OCI-LY1 (cell line): Measurements from ENCODE around the gene BCL2A1.

ENCODE experiments used
- H2AFZ ChIP-seq: fragments of 200-600 bp; sonication (generic), shearing (Covaris generic); 2 replicates; pipeline ENCODE4 v1.6.0; 2014; ENCODE audit warnings: antibody characterized with exemption, mild to moderate bottlenecking, low read length
- H3F3A ChIP-seq: fragments of 200-600 bp; sonication (generic), shearing (Covaris generic); 2 replicates; pipeline ENCODE4 v1.6.0; 2014; ENCODE audit warnings: mild to moderate bottlenecking, antibody characterized with exemption, low read length, moderate library complexity; ENCODE audit not compliant: insufficient read depth
- H3K27ac ChIP-seq: fragments of 200-600 bp; sonication (generic); 2 replicates; pipeline ENCODE4 v1.5.1; 2014; ENCODE audit warnings: low read length, mixed run types, mild to moderate bottlenecking, low read depth; ENCODE audit not compliant: poor library complexity, severe bottlenecking
- H3K27me3 ChIP-seq: fragments of 200-600 bp; sonication (generic); 2 replicates; pipeline ENCODE4 v1.6.0; 2014; ENCODE audit warnings: antibody characterized with exemption, mild to moderate bottlenecking, low read length, moderate library complexity; ENCODE audit not compliant: insufficient read depth
- H3K36me3 ChIP-seq: fragments of 200-600 bp; sonication (generic); 2 replicates; pipeline ENCODE4 v1.6.1; 2014; ENCODE audit warnings: mild to moderate bottlenecking, antibody characterized with exemption, low read length, moderate library complexity, mixed read lengths; ENCODE audit not compliant: insufficient read depth
- H3K4me1 ChIP-seq: fragments of 200-600 bp; sonication (generic); 2 replicates; pipeline ENCODE4 v1.5.1; 2014; ENCODE audit warnings: mild to moderate bottlenecking, low read length, moderate library complexity; ENCODE audit not compliant: insufficient read depth, severe bottlenecking
- H3K4me2 ChIP-seq: fragments of 200-600 bp; sonication (generic), shearing (Covaris generic); 2 replicates; pipeline ENCODE4 v1.6.1; 2014; ENCODE audit warnings: low read length
- H3K4me3 ChIP-seq: fragments of 200-600 bp; sonication (generic); 2 replicates; pipeline ENCODE4 v1.5.1; 2014; ENCODE audit warnings: low read length, low read depth, mild to moderate bottlenecking, mixed read lengths; ENCODE audit not compliant: poor library complexity, severe bottlenecking
- H3K79me2 ChIP-seq: fragments of 200-600 bp; shearing (Covaris generic); 2 replicates; pipeline ENCODE4 v1.6.1; 2016; ENCODE audit warnings: mixed run types, low read length, mixed read lengths; ENCODE audit not compliant: insufficient read depth
- H3K9ac ChIP-seq: fragments of 200-600 bp; sonication (generic), shearing (Covaris generic); 2 replicates; pipeline ENCODE4 v1.6.1; 2014; ENCODE audit warnings: mild to moderate bottlenecking, low read length, mixed read lengths
- H3K9me2 ChIP-seq: fragments of 200-600 bp; sonication (generic), shearing (Covaris generic); 2 replicates; pipeline ENCODE4 v1.6.1; 2014; ENCODE audit warnings: low read depth, mild to moderate bottlenecking, low read length, mixed read lengths
- H3K9me3 ChIP-seq: fragments of 200-600 bp; shearing (Covaris generic); 2 replicates; pipeline ENCODE4 v1.6.1; 2014; ENCODE audit warnings: low read length, mixed read lengths
- H4K20me1 ChIP-seq: fragments of 200-600 bp; sonication (generic), shearing (Covaris generic); 2 replicates; pipeline ENCODE4 v1.6.0; 2016; ENCODE audit warnings: mild to moderate bottlenecking, low read length; ENCODE audit not compliant: insufficient read depth
- EZH2 ChIP-seq: fragments of 200-600 bp; sonication (generic), shearing (Covaris generic); IDR thresholded peaks from 2 replicates; pipeline ENCODE4 v1.8.0; 2017; ENCODE audit warnings: borderline replicate concordance, mixed run types, mild to moderate bottlenecking, antibody characterized with exemption, low read length, moderate library complexity, mixed read lengths
- TF ChIP-seq, protein P1 (sequence below): fragments of 200-600 bp; sonication (generic), shearing (Covaris generic); IDR thresholded peaks from 2 replicates; pipeline ENCODE4 v1.5.1; 2017; ENCODE audit warnings: mild to moderate bottlenecking, antibody characterized with exemption, low read length, moderate library complexity, mixed read lengths

The BCL2A1 gene

DNA sequence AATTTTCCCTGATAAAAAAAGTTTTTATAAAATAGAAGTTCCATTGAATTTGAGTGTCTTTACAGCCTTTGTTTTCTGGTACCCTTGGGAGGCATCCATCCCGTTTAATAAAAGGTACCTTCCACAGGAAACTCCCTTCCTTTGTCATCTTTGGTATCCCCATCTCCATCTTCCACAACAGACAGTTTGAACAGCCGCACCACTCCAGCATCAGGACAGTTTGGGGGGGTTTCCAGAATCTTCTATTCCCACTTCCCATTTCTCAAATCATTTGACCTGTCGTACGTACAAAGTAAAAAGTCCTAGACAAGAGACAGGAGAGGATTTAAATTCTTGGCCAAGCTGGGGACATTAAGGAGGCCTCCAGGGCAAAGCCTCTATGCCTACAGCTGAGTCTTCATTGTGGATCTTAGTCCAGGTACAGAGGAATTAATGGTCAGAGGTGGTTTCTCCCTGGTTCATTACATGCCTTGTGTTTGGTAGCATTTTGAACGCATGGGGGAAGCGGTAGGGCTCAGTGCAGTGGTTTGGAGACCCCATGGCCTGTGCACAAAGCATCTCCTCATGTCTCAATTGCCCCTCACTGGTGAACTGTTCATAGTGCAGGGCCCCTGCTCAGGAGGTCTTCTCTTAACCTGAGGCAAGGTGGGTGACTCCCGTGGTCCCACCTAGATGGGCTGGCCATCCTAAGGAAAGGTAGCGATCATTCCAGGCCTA, 19.4 kb upstream of the BCL2A1 start:
- H3K9me2 ChIP-seq: no peaks in the 10 kb centered on the region
- H3K36me3 ChIP-seq: no peaks in the 10 kb centered on the region; the same call in 1 of the 2 replicates
- TF ChIP-seq, protein P1, sequence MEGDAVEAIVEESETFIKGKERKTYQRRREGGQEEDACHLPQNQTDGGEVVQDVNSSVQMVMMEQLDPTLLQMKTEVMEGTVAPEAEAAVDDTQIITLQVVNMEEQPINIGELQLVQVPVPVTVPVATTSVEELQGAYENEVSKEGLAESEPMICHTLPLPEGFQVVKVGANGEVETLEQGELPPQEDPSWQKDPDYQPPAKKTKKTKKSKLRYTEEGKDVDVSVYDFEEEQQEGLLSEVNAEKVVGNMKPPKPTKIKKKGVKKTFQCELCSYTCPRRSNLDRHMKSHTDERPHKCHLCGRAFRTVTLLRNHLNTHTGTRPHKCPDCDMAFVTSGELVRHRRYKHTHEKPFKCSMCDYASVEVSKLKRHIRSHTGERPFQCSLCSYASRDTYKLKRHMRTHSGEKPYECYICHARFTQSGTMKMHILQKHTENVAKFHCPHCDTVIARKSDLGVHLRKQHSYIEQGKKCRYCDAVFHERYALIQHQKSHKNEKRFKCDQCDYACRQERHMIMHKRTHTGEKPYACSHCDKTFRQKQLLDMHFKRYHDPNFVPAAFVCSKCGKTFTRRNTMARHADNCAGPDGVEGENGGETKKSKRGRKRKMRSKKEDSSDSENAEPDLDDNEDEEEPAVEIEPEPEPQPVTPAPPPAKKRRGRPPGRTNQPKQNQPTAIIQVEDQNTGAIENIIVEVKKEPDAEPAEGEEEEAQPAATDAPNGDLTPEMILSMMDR: no peak
- no peak for TF ChIP-seq EZH2
- H3K4me2 ChIP-seq: no peak overlapping the region
- H3K9ac ChIP-seq: no peak overlapping the region
- no peaks in the 10 kb centered on the region for H3K4me1 ChIP-seq
- H3F3A ChIP-seq: no peaks in the 10 kb centered on the region
- no peaks in the 10 kb centered on the region for H3K27me3 ChIP-seq
- no peak overlapping the region for H3K27ac ChIP-seq
- H4K20me1 ChIP-seq: no peaks in the 10 kb centered on the region
- H3K79me2 ChIP-seq: no peaks in the 10 kb centered on the region
- H3K4me3 ChIP-seq: no peak overlapping the region
- H3K9me3 ChIP-seq: no peaks in the 10 kb centered on the region
- no peak overlapping the region for H2AFZ ChIP-seq

DNA sequence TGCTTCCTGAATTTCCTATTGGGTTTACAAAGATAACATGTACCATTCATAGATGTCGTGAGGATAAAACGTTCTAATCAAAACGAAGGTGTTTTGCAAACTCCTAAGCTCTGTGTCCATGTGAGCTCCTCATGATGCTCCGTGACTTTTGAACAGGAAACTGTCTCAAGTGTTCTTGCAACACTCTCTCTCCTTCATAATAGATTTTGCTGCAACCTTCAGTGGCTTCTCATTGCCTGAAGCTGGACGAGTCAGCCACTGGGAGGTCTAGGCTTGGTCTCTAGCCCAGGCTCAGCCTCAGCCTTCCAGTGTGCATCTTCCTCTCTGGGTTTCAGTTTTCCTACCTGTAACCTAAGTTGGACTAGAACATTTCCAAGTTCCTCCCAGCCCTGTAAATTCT, 18.7 kb upstream of the BCL2A1 start:
- Histone ChIP-seq H3F3A (no peaks in the 10 kb centered on the region), H3K4me2 (no peak overlapping the region), H3K9me2 (no peaks in the 10 kb centered on the region), H3K36me3 (no peaks in the 10 kb centered on the region; the same call in 1 of the 2 replicates), H4K20me1 (no peaks in the 10 kb centered on the region), H3K4me3 (no peak overlapping the region), H3K27ac (no peak overlapping the region), H3K79me2 (no peaks in the 10 kb centered on the region), H2AFZ (no peak overlapping the region), H3K27me3 (no peaks in the 10 kb centered on the region), H3K9me3 (no peaks in the 10 kb centered on the region), H3K4me1 (no peaks in the 10 kb centered on the region), H3K9ac (no peak overlapping the region)
- TF ChIP-seq, protein P1: no peak
- no peak for TF ChIP-seq EZH2

DNA sequence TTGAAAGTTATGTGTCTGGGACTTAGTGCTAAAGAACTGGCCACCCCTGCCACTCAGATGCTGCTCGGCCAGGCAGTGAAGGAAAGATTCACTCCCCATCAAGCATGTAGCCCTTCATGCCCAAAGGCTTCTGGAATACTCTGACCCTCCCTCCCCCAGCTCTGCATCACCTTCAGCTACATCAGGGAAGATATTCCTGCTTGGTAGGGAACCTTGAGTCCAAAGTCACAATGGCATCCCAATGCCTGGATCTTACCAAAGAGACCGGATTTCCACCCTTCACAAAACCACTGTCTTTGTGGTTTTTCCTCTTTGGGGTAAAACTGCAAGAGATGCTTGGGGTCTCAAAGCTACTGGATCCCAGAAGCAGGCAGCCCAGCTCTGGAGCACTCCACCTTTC, 18.2 kb upstream of the BCL2A1 start:
- Histone ChIP-seq H3K79me2 (no peaks in the 10 kb centered on the region), H2AFZ (no peak overlapping the region), H3K4me2 (no peak overlapping the region), H3K4me1 (no peaks in the 10 kb centered on the region), H3K9me3 (no peaks in the 10 kb centered on the region), H3K4me3 (no peak overlapping the region), H3K27me3 (no peaks in the 10 kb centered on the region), H4K20me1 (no peaks in the 10 kb centered on the region), H3F3A (no peaks in the 10 kb centered on the region), H3K36me3 (no peaks in the 10 kb centered on the region; the same call in 1 of the 2 replicates), H3K9me2 (no peaks in the 10 kb centered on the region), H3K27ac (no peak overlapping the region), H3K9ac (no peak overlapping the region)
- TF ChIP-seq, protein P1: no peak
- no peak for TF ChIP-seq EZH2
